ENCODE data around the gene KRTAP5-2.

The KRTAP5-2 gene

DNA sequence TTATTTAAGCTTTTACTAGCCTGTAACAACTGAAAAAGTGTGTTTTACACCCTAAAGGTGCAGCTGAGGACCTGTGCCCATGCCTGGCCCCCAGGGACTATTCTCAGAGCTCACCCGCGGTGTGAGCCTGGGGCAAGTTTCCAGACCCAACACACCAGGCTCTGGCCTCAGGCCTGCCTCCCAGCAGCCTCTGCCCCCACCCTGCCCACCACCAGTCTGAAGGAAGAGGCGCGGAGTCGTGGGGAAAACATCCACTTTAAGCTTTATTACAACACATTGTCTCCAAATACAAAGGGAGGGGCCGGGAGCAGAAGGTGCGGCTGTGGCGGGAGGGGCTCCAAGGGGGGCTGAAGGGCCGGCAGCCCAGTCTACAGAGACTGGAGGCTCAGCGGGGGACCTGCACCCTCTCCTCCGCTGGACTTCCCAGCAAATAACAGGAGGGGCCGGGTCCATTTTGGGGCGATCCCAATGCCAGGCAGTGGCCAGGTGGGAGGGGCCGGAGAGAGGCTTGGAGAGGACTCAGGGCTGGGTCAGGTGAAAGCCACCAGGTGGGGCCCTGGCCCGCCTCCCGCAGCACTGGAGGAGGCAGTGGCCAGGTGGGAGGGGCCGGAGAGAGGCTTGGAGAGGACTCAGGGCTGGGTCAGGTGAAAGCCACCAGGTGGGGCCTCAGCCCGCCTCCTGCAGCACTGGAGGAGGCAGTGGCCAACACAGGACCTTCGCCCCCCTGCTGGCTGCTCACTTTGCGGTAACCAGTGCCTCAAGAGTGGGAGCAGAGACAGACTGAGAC lies 44.1 kb downstream of the KRTAP5-2 start:
- no peak for DNase-seq

DNA sequence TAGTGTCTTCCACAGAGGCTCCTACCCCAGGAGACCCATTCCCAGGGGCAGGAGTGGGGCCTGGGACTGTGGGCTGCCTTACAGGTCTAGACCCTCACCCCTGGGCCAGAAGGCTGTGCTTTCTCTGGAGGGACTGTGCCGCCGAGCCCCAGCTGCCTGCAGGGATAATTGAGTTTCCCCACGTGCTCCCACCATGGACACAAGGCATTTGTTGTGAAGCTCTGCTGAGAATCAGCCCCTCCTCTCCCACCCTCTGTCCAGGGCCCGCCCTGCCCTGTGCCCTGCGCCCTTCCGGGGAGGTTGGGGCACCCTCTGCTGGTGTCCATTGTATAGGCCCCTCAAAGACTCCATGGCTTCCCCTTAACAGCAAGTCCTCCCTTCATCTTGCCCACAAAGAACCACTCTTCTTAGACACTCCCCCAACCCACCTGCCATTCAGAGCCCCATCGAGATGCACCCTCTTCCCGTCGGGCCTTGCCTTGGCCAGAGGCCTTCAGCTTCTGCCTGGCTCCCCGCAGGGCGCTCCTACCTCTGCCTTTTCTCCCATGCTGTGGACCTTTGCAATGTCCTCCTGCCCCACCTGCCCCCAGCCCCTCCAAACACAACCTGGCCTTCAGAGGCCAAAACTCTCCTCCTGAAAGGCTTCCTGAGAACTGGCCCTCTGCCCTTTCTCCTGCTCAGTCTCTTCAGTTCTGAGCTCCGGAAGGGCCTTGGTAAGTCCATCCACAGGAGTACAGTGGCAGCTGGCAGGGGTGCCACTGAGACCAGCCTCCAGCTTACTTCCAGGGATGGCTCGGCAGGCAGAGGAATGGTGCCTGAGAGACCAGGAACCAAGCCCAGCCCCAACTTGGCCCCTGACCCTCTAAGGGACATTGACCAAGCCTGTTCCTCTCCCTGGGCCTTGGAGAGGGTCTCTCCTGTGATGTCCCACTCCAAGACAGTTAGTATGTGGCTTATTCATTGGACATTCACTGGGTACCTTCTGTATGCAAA lies 48.5 kb downstream of the KRTAP5-2 start:
- no peak for DNase-seq

DNA sequence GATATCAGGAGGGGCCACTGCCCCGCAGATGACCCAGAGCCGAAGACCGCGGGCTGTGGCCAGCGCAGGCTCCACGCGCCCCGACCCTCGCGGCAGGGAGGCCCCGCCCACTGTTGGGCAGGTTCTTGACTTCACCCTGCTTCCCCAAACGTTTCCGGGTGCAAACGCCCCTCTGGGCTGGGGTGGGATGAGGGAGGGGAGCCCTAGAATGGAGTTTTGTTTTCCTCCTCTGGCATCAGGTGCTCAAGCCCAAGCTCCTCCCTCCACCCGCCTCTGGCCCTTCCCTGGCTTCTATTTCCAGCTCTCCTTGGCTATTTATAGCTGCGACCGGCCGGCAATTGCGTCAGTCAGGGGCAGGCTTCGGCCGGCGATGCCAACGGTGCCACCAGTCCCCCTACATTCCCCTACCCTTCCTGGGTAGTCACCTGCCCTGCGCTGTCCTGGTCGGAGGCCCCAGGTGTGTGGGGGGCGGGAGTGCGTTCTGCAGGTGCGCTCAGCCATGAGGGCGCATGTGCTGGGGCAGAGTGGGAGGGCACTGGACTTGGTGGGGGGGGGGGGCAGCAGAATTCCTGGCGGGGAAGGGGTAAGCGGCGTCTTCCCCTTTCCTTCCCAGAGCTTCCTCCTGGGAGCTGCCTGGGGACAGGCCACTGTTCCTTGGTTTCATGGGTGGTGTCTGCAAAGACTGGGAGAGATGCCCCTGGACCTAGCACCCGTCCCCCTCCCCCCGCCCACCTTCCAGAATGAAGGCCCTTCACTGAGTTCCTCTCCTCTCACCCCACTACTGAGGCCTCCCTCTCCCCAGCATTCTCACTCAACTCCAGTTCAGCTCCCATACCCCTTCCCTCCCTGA lies 49.6 kb downstream of the KRTAP5-2 start:
- peak; percentile 64 for DNase-seq

DNA sequence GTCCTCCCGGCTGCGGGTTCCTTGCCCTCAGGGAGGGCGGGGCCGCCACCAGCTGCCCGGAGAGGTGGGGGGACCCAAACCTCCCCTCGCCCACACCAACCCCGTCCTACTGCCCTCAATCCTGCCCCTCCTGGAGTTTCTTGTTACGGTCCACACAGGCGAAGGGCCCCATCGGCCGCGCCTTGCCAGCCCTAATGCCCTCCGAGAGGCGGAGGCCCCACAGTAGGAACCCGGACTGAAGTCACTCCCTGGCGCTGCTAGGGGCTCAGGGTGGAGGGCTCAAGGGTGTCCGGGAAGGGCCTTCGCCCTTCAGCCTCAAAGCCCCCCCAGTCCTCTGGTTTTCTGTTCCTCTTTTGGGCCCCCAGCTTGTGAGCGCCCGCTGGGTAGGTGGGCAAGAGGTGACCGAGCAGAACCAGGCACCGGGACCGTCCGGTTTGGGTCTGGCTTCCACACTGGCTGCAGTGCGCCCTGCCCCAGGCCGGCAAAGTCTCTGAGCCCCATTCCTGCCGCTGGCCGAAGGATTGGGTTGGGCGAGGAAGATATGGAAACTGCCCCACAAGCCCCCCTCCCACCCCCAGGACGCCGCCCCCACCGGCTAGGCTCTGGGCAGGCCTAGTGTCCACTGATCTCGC lies 50.5 kb downstream of the KRTAP5-2 start:
- no peak for DNase-seq

All from EL (cell line).